Measurements from ENCODE around the gene TSSK2.

The TSSK2 gene

GRCh38 chr22:19143212-19143611, 12.1 kb downstream of the TSSK2 start:
- Histone ChIP-seq H2AFZ (ENCODE audit: low read length) (no peak overlapping the region), H3K9me2 (replicated peaks; ENCODE audit: insufficient read depth, low read length) (no peaks in the 10 kb centered on the region), H3K79me2 (ENCODE audit: low read length) (peaks cover 22% of the 10 kb centered on the region), H3F3A (ENCODE audit: insufficient read depth, low read length) (no peaks in the 10 kb centered on the region), H3K27me3 (replicated peaks; ENCODE audit: insufficient read depth, low read length) (peaks cover 10% of the 10 kb centered on the region), H3K4me1 (ENCODE audit: low read length) (no peaks in the 10 kb centered on the region), H3K9me3 (replicated peaks; ENCODE audit: insufficient read depth, low read length) (no peaks in the 10 kb centered on the region), H3K9ac (ENCODE audit: low read length) (no peak overlapping the region), H3K27ac (ENCODE audit: low read length) (no peak overlapping the region), H4K20me1 (ENCODE audit: insufficient read depth, low read length) (no peaks in the 10 kb centered on the region), H3K4me2 (ENCODE audit: low read depth, low read length) (peak overlapping the region; percentile 96; the same call in 1 of the 2 replicates), H3K4me3 (ENCODE audit: low read length) (no peak overlapping the region), H3K36me3 (replicated peaks; ENCODE audit: insufficient read depth, low read length) (no peaks in the 10 kb centered on the region)
- no peak for DNase-seq
- TF ChIP-seq, protein P1, sequence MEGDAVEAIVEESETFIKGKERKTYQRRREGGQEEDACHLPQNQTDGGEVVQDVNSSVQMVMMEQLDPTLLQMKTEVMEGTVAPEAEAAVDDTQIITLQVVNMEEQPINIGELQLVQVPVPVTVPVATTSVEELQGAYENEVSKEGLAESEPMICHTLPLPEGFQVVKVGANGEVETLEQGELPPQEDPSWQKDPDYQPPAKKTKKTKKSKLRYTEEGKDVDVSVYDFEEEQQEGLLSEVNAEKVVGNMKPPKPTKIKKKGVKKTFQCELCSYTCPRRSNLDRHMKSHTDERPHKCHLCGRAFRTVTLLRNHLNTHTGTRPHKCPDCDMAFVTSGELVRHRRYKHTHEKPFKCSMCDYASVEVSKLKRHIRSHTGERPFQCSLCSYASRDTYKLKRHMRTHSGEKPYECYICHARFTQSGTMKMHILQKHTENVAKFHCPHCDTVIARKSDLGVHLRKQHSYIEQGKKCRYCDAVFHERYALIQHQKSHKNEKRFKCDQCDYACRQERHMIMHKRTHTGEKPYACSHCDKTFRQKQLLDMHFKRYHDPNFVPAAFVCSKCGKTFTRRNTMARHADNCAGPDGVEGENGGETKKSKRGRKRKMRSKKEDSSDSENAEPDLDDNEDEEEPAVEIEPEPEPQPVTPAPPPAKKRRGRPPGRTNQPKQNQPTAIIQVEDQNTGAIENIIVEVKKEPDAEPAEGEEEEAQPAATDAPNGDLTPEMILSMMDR (IDR thresholded peaks at IDR 0.05; ENCODE audit: low read length) = no peak
- TF ChIP-seq EZH2 (optimal IDR thresholded peaks at IDR 0.05; ENCODE audit: low read depth, low read length) = no peak
- no peak for TF ChIP-seq EZH2phosphoT487 (IDR thresholded peaks at IDR 0.05; ENCODE audit: low read length)

GRCh38 chr22:19143967-19144400, 12.9 kb downstream of the TSSK2 start:
- Histone ChIP-seq H3K9me3 (replicated peaks; ENCODE audit: insufficient read depth, low read length) (no peaks in the 10 kb centered on the region), H3K79me2 (ENCODE audit: low read length) (peaks cover 22% of the 10 kb centered on the region), H4K20me1 (ENCODE audit: insufficient read depth, low read length) (no peaks in the 10 kb centered on the region), H3K36me3 (replicated peaks; ENCODE audit: insufficient read depth, low read length) (no peaks in the 10 kb centered on the region), H3K27ac (ENCODE audit: low read length) (peak overlapping the region; percentile 18; the same call in 1 of the 2 replicates), H2AFZ (ENCODE audit: low read length) (peak overlapping the region; percentile 94), H3K9ac (ENCODE audit: low read length) (peak overlapping the region; percentile 84), H3K9me2 (replicated peaks; ENCODE audit: insufficient read depth, low read length) (no peaks in the 10 kb centered on the region), H3K4me1 (ENCODE audit: low read length) (no peaks in the 10 kb centered on the region), H3F3A (ENCODE audit: insufficient read depth, low read length) (no peaks in the 10 kb centered on the region), H3K27me3 (replicated peaks; ENCODE audit: insufficient read depth, low read length) (peaks cover 18% of the 10 kb centered on the region), H3K4me2 (ENCODE audit: low read depth, low read length) (peak overlapping the region; percentile 96), H3K4me3 (ENCODE audit: low read length) (peak overlapping the region; percentile 98)
- no peak for DNase-seq
- no peak for TF ChIP-seq EZH2phosphoT487 (IDR thresholded peaks at IDR 0.05; ENCODE audit: low read length)
- TF ChIP-seq EZH2 (optimal IDR thresholded peaks at IDR 0.05; ENCODE audit: low read depth, low read length) = no peak
- TF ChIP-seq, protein P1 (IDR thresholded peaks at IDR 0.05; ENCODE audit: low read length) = no peak

DNA sequence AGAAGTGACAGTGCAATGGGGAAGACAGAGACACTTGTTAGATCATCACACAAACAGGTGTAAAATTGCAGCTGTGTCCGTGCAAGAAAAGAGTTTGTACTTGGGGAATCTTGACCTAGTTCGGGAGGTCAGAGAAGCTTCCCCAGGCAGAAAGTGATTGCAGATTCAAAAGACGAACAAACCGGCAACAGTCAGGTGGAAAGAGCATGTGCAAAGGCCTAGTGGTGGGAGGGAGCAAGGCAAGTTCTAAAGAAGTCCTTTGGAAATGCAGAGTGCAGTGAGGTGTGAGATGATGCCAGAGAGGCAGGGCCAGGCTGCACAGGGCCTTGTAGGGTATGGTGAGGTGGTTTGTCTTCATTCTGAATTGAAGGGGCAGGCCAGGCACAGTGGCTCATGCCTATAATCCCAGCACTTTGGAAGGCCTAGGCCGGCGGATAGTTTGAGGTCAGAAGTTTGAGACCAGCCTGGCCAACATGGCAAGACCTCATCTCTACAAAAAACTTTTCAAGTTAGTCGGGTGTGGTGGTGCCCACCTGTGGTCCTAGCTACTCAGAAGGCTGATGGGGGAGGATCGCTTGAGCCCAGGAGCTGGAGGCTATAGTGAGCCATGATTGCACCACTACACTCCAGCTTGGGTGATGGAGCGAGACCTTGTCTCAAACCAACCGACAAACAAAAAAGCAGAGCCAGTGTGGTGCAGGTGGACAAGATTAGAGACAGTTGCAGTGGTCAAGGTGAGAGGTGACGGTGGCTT, 15.3 kb downstream of the TSSK2 start:
- Histone ChIP-seq H3K4me2 (ENCODE audit: low read depth, low read length) (no peak overlapping the region), H3K36me3 (replicated peaks; ENCODE audit: insufficient read depth, low read length) (no peaks in the 10 kb centered on the region), H3K9ac (ENCODE audit: low read length) (no peak overlapping the region), H3K27ac (ENCODE audit: low read length) (no peak overlapping the region), H2AFZ (ENCODE audit: low read length) (no peak overlapping the region), H3K9me2 (replicated peaks; ENCODE audit: insufficient read depth, low read length) (no peaks in the 10 kb centered on the region), H4K20me1 (ENCODE audit: insufficient read depth, low read length) (no peaks in the 10 kb centered on the region), H3K9me3 (replicated peaks; ENCODE audit: insufficient read depth, low read length) (no peaks in the 10 kb centered on the region), H3K79me2 (ENCODE audit: low read length) (peaks cover 22% of the 10 kb centered on the region), H3F3A (ENCODE audit: insufficient read depth, low read length) (no peaks in the 10 kb centered on the region), H3K27me3 (replicated peaks; ENCODE audit: insufficient read depth, low read length) (peaks cover 32% of the 10 kb centered on the region), H3K4me3 (ENCODE audit: low read length) (no peak overlapping the region), H3K4me1 (ENCODE audit: low read length) (no peaks in the 10 kb centered on the region)
- TF ChIP-seq, protein P1 (IDR thresholded peaks at IDR 0.05; ENCODE audit: low read length) = 0 out of 2 replicates have a peak, but pooled peaks have one; percentile 5
- TF ChIP-seq EZH2phosphoT487 (IDR thresholded peaks at IDR 0.05; ENCODE audit: low read length) = no peak
- DNase-seq = no peak
